Jurkat, Clone E6-1 (cell line): ENCODE measurements around the gene FAAP20.
A peak's percentile ranks its signal among the peaks of the same experiment; 100 is the strongest.

Experiments
- DNase-seq: peaks from one replicate; pipeline ENCODE4 v3.0.0-alpha.2; 2011; ENCODE audit warnings: low read depth, low spot score
- H3K4me3 ChIP-seq: 2 replicates; pipeline ENCODE4 v1.5.1; 2011; ENCODE audit warnings: mild to moderate bottlenecking, low read length, control low read depth, moderate library complexity

Gene FAAP20

GRCh38 chr1:2213576-2214505 is 19.3 kb upstream of the FAAP20 start:
- no peak for DNase-seq
- no peak overlapping the region for H3K4me3 ChIP-seq

GRCh38 chr1:2212532-2213491 is 18.2 kb upstream of the FAAP20 start:
- peak; percentile 41 for DNase-seq
- peak overlapping the region; percentile 15 for H3K4me3 ChIP-seq

GRCh38 chr1:2212274-2212531 is 17.6 kb upstream of the FAAP20 start:
- no peak overlapping the region for H3K4me3 ChIP-seq

GRCh38 chr1:2210786-2211185 is 16.2 kb upstream of the FAAP20 start:
- no peak for DNase-seq

More at GRCh38 chr1:2212274-2212531, 17.6 kb upstream of the FAAP20 start:
- DNase-seq, result no peak

GRCh38 chr1:2210084-2210653 is 15.6 kb upstream of the FAAP20 start:
- H3K4me3 ChIP-seq, result no peak overlapping the region
- no peak for DNase-seq

More at GRCh38 chr1:2210786-2211185, 16.2 kb upstream of the FAAP20 start:
- no peak overlapping the region for H3K4me3 ChIP-seq

- H3K4me3 ChIP-seq, result no peak overlapping the region
- DNase-seq, result no peak
These were observed 15.0 kb upstream of the FAAP20 start for GRCh38 chr1:2209400-2210083.

GRCh38 chr1:2208309-2209239 is 14.0 kb upstream of the FAAP20 start:
- DNase-seq, result no peak
- H3K4me3 ChIP-seq, result no peak overlapping the region

- DNase-seq, result no peak
- H3K4me3 ChIP-seq, result no peak overlapping the region
These were observed 12.4 kb upstream of the FAAP20 start for GRCh38 chr1:2206813-2207487.

- peak; percentile 78 for DNase-seq
These were observed 10.8 kb upstream of the FAAP20 start for GRCh38 chr1:2205191-2205952.

GRCh38 chr1:2204415-2205190 is 10.0 kb upstream of the FAAP20 start:
- peak; percentile 11 for DNase-seq
- no peak overlapping the region; the same call in 1 of the 2 replicates for H3K4me3 ChIP-seq

More at GRCh38 chr1:2205191-2205952, 10.8 kb upstream of the FAAP20 start:
- peak overlapping the region; percentile 46 for H3K4me3 ChIP-seq

GRCh38 chr1:2203671-2204414 is 9.3 kb upstream of the FAAP20 start:
- no peak for DNase-seq
- no peak overlapping the region for H3K4me3 ChIP-seq

- H3K4me3 ChIP-seq, result no peak overlapping the region
- no peak for DNase-seq
These were observed 8.4 kb upstream of the FAAP20 start for GRCh38 chr1:2202843-2203601.

GRCh38 chr1:2202008-2202575 is 7.5 kb upstream of the FAAP20 start:
- DNase-seq, result no peak
- H3K4me3 ChIP-seq, result no peak overlapping the region

GRCh38 chr1:2201062-2201461 is 6.5 kb upstream of the FAAP20 start:
- no peak overlapping the region for H3K4me3 ChIP-seq
- no peak for DNase-seq
